ENCODE results near the gene HSPA12A.

The HSPA12A gene

GRCh38 chr10:116784651-116785050 is 42.3 kb upstream of the HSPA12A start (continued):
- TF ChIP-seq ZNF280C (tag by site-specific recombination; IDR thresholded peaks at IDR 0.05), result no peak
- no peak for TF ChIP-seq ZSCAN30 (tag by site-specific recombination; IDR thresholded peaks at IDR 0.05)
- TF ChIP-seq ZNF18 (tag by site-specific recombination; IDR thresholded peaks at IDR 0.05), result no peak
- no peak for TF ChIP-seq ZNF404 (tag by site-specific recombination; IDR thresholded peaks at IDR 0.05)
- TF ChIP-seq ZNF146 (tag by site-specific recombination; IDR thresholded peaks at IDR 0.05), result no peak
- no peak for TF ChIP-seq ZNF266 (tag by site-specific recombination; IDR thresholded peaks at IDR 0.05; ENCODE audit: low read depth)

- ChIA-PET CTCF (interaction anchor here (1.9 kb wide), 1 partner anchor 391 kb away, joined by 5 read pairs; no protein-coding TSS in a partner anchor), POLR2A (no interaction called here)
- no peak overlapping the region for H3K27ac ChIP-seq (ENCODE audit: extremely low read depth, low read depth, low read length)
- H3K4me1 ChIP-seq (ENCODE audit: control insufficient read depth, insufficient read depth, low read length), result no peaks in the 10 kb centered on the region
- H3K36me3 ChIP-seq (ENCODE audit: control insufficient read depth in 2 of 2, insufficient read depth in 1 of 2, low read length in 2 of 2), result no peaks in the 10 kb centered on the region
- no peaks in the 10 kb centered on the region for H3K9me3 ChIP-seq (ENCODE audit: control insufficient read depth, insufficient read depth, low read depth, low read length)
- TF ChIP-seq ZNF777 (tag by site-specific recombination; IDR thresholded peaks at IDR 0.05; ENCODE audit: borderline replicate concordance), result no peak
- H3K4me3 ChIP-seq (ENCODE audit: low read depth, low read length), result no peak overlapping the region
Measured at GRCh38 chr10:116784035-116784434, 41.7 kb upstream of the HSPA12A start.

GRCh38 chr10:116783011-116783655 is 40.8 kb upstream of the HSPA12A start:
- no peak overlapping the region for H3K27ac ChIP-seq (ENCODE audit: extremely low read depth, low read depth, low read length)
- H3K4me3 ChIP-seq (ENCODE audit: low read depth, low read length), result no peak overlapping the region
- ChIA-PET POLR2A (no interaction called here), CTCF (interaction anchor here (1.9 kb wide), 1 partner anchor 392 kb away, joined by 5 read pairs; no protein-coding TSS in a partner anchor)
- H3K36me3 ChIP-seq (ENCODE audit: control insufficient read depth in 2 of 2, insufficient read depth in 1 of 2, low read length in 2 of 2), result no peaks in the 10 kb centered on the region
- H3K9me3 ChIP-seq (ENCODE audit: control insufficient read depth, insufficient read depth, low read depth, low read length), result no peaks in the 10 kb centered on the region
- TF ChIP-seq ZNF639 (tag by site-specific recombination; IDR thresholded peaks at IDR 0.05), result no peak
- peak; percentile 97 for TF ChIP-seq EGR2 (tag by site-specific recombination; IDR thresholded peaks at IDR 0.05; ENCODE audit: low read depth)
- TF ChIP-seq ZFHX2 (tag by site-specific recombination; conservative IDR thresholded peaks at IDR 0.05), result peak; percentile 99
- H3K4me1 ChIP-seq (ENCODE audit: control insufficient read depth, insufficient read depth, low read length), result no peaks in the 10 kb centered on the region

- H3K9me3 ChIP-seq (ENCODE audit: control insufficient read depth, insufficient read depth, low read depth, low read length), result no peaks in the 10 kb centered on the region
- no peak overlapping the region for H3K4me3 ChIP-seq (ENCODE audit: low read depth, low read length)
- ChIA-PET POLR2A (no interaction called here), CTCF (interaction anchor here (0.5 to 0.9 kb wide), 2 partner anchors 118 to 393 kb away, joined by 3 to 5 read pairs; no protein-coding TSS in a partner anchor)
- TF ChIP-seq PRDM2 (tag by site-specific recombination; IDR thresholded peaks at IDR 0.05; ENCODE audit: borderline replicate concordance) (no peak), INSM2 (tag by site-specific recombination; IDR thresholded peaks at IDR 0.05) (no peak), KLF9 (tag by site-specific recombination; IDR thresholded peaks at IDR 0.05; ENCODE audit: low read depth) (no peak)
- H3K4me1 ChIP-seq (ENCODE audit: control insufficient read depth, insufficient read depth, low read length), result no peaks in the 10 kb centered on the region
- no peaks in the 10 kb centered on the region for H3K36me3 ChIP-seq (ENCODE audit: control insufficient read depth in 2 of 2, insufficient read depth in 1 of 2, low read length in 2 of 2)
- H3K27ac ChIP-seq (ENCODE audit: extremely low read depth, low read depth, low read length), result no peak overlapping the region
Measured at GRCh38 chr10:116781370-116781884, 39.1 kb upstream of the HSPA12A start.

All from HEK293 (cell line).